NOMO-1 treated with dmso at 0.1 percent for 144 hours (cell line): Measurements from ENCODE around the gene TK1.

ENCODE experiments used
- DNase-seq: peaks from one replicate; lab custom pipeline; 2025; ENCODE audit not compliant: unreplicated experiment; lab: John Stamatoyannopoulos, UW

TK1 gene

GRCh38 chr17:78223061-78223460 lies 36.2 kb upstream of the TK1 start:
- DNase-seq, result no peak

GRCh38 chr17:78219396-78220150 lies 32.7 kb upstream of the TK1 start:
- no peak for DNase-seq

DNA sequence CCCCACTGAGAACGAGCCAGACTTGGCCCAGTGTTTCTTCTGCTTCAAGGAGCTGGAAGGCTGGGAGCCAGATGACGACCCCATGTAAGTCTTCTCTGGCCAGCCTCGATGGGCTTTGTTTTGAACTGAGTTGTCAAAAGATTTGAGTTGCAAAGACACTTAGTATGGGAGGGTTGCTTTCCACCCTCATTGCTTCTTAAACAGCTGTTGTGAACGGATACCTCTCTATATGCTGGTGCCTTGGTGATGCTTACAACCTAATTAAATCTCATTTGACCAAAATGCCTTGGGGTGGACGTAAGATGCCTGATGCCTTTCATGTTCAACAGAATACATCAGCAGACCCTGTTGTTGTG lies 27.8 kb upstream of the TK1 start:
- DNase-seq, result no peak

DNA sequence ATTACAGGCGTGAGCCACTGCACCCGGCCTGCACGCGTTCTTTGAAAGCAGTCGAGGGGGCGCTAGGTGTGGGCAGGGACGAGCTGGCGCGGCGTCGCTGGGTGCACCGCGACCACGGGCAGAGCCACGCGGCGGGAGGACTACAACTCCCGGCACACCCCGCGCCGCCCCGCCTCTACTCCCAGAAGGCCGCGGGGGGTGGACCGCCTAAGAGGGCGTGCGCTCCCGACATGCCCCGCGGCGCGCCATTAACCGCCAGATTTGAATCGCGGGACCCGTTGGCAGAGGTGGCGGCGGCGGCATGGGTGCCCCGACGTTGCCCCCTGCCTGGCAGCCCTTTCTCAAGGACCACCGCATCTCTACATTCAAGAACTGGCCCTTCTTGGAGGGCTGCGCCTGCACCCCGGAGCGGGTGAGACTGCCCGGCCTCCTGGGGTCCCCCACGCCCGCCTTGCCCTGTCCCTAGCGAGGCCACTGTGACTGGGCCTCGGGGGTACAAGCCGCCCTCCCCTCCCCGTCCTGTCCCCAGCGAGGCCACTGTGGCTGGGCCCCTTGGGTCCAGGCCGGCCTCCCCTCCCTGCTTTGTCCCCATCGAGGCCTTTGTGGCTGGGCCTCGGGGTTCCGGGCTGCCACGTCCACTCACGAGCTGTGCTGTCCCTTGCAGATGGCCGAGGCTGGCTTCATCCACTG lies 27.3 kb upstream of the TK1 start, which contains the start of gene BIRC5:
TSS of gene BIRC5 (plus strand) at position 238 of the 690 bp plus-strand sequence. CDS start at position 302, 64 bp downstream.
- DNase-seq, result peak; percentile 86

DNA sequence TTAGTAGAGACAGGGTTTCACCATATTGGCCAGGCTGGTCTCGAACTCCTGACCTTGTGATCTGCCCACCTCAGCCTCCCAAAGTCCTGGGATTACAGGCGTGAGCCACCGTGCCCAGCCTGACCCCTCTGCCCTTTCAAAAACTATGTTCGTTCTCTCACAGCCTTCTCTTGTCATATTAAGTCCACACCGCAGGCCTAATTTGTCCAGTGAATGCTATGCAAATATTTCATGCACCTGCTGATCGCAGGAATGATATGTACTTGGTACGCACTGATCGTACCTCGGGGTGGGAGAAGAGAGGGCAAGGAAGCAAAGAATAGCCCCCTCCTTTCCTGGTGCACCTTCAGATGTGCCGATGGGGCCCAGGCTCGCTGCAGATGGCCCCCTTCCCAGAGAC lies 24.2 kb upstream of the TK1 start:
- DNase-seq, result no peak

DNA sequence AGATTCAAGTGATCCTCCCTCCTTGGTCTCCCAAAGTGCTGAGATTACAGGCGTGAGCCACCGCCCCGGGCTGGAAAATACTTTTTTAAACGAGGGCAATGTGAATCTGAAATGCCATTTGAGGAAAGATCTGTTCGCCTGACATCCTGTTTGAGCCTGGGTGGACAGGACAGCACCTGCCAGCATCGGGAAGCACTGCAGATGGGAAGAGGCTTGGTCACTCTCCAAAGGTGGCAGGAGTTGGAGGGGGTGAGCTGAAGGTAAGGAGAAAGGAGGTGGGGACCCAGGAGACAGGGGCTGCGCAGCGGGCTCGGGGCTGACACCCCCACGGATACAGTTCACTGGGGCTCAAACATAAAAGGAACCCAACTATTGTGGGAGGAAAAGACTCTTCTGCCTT lies 23.3 kb upstream of the TK1 start:
- DNase-seq, result no peak

GRCh38 chr17:78208486-78208885 lies 21.6 kb upstream of the TK1 start:
- DNase-seq, result no peak

GRCh38 chr17:78206298-78206697 lies 19.4 kb upstream of the TK1 start:
- DNase-seq, result no peak

- DNase-seq, result no peak
These were observed 18.4 kb upstream of the TK1 start for GRCh38 chr17:78205124-78205775.

DNA sequence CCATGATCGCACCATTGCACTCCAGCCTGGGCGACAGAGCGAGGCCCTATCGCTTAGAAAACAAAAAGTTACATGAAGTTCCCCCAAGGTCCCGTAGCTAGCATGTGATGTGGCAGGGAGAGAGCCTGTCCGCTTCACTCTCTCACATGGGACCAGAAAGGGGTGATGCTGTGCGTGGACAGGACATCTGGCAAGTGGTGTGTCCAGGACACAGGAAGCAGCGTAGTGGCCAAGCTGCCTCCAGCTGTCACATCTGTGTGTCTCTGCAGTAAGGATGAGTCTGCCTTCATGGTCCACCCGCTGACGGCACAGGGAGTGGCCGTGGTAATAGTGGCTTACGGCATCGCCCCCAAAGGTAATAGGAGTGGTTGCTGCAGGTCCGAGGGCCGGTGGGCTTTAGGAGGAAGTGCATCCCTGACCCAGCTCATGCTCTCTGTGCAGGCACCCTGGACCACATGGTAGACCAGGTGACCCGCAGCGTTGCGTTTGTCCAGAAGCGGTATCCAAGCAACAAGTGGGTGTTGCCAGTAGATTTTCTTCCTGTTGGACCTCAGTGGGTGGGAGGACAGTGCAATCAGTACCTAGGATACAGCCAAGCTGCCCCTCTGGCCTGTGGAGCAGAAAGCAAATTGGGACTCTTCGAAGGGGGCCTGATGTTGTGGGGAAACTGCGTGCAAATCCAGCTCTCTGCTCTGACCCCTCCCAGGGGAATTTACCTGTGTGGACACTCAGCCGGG lies 17.7 kb upstream of the TK1 start:
- DNase-seq, result no peak

DNA sequence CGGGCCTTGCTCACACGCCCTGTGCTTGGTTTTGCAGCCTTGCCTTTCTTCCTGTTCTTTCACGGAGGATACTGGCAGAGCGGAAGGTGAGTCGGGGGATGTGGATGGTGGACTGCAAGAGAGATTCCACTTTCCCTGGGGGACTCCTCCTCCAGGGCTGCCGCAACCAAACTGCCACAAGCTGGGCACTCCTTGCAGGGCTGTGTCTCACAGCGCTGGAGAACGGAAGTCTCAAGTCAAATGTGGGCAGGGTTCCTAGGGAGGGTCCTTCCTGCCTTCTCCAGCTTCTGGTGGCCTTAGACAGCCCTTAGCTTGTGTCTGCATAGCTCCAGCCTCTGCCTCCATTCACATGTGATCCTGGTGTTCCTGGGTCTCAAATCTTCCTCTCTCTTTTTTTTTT lies 15.8 kb upstream of the TK1 start:
- no peak for DNase-seq

- no peak for DNase-seq
These were observed 13.6 kb upstream of the TK1 start for GRCh38 chr17:78200451-78200850.

DNA sequence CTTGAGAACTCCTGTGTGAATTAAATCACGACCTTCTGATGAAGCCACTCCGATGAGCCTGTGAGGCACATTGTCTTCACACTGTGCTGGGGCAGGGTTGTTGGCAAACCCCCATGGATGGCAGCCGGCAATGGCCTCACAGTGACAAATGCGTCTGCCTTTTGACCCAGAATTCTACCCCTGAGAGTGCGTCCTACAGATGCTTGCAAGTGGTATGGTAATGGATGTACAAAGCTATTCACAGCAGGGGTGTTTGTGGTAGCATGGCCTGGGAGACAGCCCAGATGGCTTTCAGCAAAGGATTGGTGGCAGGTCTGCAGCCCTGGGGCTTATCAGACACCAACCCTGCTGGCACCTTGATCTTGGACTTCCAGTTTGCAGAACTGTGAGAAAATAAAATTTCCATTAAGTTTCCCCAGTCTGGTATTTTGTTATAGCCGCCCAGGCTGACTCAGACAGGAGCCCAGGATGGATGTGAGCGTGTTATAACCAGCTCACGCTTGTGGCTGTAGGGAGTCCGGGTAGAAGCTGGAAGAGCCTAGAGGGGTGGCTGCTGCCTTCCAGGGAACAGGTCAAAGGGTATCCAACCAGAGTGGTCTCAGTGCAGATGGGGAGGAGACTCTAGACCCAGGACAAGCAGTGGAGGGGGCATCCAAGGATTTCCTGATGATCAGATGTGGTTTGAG lies 10.4 kb upstream of the TK1 start:
- DNase-seq, result no peak

DNA sequence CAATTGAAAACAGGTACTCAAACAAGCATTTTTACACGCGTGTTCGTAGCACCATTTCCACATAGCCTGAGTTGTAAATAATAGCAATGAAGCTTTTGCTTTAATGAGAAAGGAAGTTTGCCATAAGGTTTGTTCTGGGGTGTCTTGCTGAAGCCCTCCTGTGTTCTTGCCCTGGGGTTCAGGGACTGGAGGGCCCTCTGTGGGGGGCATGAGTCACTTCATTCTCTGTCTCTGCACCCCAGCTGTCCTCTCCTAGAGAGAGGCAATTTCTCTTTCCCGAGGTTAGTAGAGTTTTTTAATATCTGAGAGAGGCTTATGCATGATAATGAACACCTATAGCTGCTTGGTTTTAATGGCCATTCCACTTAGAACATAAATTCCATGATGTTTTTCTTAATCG lies 9.9 kb upstream of the TK1 start:
- no peak for DNase-seq

GRCh38 chr17:78185981-78186691 lies 716 bp downstream of the TK1 start:
- peak; percentile 27 for DNase-seq

DNA sequence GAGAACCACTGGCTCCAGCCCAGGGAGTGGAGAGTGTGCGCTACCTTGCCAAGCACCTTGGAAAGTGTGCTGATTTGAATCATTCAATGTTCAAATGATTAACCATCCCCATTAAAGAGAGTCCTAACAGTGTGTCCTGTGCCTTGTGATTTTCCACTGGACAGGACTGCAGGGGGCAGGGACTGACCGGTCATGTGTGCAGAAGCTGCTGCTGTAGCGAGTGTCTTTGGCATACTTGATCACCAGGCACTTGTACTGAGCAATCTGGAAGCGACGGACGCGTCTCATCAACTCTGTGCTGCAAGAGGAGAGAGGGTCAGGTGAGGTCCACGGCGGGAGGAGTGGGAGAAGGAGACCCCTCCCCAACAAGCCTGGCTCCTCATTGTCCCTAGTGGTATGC lies 2.0 kb downstream of the TK1 start:
- no peak for DNase-seq

GRCh38 chr17:78184351-78184750 lies 2.5 kb downstream of the TK1 start:
- no peak for DNase-seq

GRCh38 chr17:78183916-78184315 lies 2.9 kb downstream of the TK1 start:
- DNase-seq, result no peak

- DNase-seq, result no peak
These were observed 4.3 kb downstream of the TK1 start for GRCh38 chr17:78182504-78182903.

GRCh38 chr17:78180508-78180907 lies 6.3 kb downstream of the TK1 start:
- DNase-seq, result no peak
